NOMO-1 treated with dmso at 0.1 percent for 144 hours (cell line): ENCODE results near the gene IGF1.
"Not testable (repeated sequence)": the region's sequence is repeated elsewhere in the genome, so short reads cannot be mapped to it uniquely, and the experiment has no call there.

ENCODE experiments used
- DNase-seq: peaks from one replicate; lab custom pipeline; 2025; ENCODE audit not compliant: unreplicated experiment; lab: John Stamatoyannopoulos, UW

The IGF1 gene

GRCh38 chr12:102462795-102463465 is 17.4 kb downstream of the IGF1 start:
- no peak for DNase-seq

- no peak for DNase-seq
Measured at GRCh38 chr12:102462386-102462785, 18.0 kb downstream of the IGF1 start.

GRCh38 chr12:102461501-102461900 is 18.9 kb downstream of the IGF1 start:
- no peak for DNase-seq

DNA sequence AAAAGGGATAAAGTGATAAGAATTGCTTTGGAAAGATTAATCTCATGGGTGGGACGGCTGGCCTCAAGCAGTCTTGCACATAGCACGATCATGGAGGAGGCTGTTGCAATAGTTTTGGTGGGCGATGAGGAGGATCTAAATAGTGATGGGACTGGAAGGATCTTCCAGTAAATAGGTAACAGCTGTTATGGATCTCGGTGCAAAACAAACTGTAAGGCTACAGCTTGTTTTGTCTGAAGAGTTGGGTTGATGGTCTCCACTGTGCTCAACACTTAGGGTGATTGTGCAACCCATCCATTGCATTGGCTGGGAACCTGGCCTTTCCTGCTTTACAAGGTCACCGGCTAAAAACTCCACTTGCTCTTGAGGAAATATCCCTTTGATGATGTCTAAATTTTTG is 21.0 kb downstream of the IGF1 start:
- DNase-seq, result no peak

- DNase-seq, result peak; percentile 51
Measured at GRCh38 chr12:102454808-102455760, 25.3 kb downstream of the IGF1 start.

DNA sequence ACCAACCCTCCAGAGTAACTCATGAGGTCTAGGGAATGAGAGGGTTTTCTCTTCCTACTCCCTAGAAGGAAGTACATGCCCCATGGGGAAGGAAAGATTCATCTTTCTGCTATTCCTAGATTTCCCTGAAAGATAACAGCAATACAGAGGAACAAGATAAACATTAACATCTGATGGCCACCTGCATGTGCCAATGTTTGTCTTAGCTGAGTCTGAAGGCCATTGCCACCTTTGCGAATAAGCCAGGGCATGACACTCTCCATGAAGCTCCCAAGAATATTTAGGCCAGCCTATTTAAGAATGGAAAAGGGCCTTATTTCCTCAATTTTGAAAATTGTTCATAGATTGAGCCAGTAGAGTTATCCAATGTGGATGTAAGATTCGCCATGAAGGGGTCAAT is 26.0 kb downstream of the IGF1 start:
- no peak for DNase-seq

DNA sequence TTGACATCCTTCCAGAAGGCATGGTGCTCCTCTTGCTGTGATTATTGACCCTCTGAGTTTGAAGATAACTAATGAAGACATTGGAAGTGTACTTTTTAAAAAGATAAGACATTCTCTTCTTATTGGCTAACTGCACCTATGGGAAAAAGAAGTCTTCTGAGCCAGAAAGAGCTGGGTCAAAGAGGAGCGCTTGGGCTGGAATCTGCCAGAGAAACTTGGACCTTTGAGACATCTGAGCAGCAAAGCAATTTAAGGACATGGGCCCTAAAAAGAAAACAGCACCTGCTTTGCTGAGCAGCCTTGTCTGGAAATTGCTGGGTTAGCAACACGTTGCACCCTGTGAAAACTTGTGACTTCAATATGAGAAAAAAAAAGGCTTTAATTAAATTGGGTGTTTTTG is 27.8 kb downstream of the IGF1 start:
- DNase-seq, result no peak

GRCh38 chr12:102449018-102449417 is 31.3 kb downstream of the IGF1 start:
- not testable (repeated sequence) for DNase-seq

GRCh38 chr12:102447426-102447825 is 32.9 kb downstream of the IGF1 start:
- not testable (repeated sequence) for DNase-seq

DNA sequence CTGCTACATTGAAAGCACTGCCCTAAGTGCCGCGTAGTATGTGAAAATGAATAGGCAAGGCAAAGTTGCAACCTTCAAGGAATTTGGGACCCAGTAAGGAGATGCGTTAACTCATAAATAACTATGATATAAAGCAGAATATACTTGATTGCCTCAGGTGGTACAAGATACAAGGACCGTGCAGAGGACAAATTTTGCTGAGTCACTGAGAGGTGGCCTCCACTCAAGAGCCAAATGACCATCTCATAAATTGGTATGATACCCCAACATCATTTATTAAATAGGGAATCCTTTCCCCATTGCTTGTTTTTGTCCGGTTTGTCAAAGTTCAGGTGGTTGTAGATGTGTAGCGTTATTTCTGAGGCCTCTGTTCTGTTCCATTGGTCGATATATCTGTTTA is 35.7 kb downstream of the IGF1 start:
- DNase-seq, result no peak

- no peak for DNase-seq
Measured at GRCh38 chr12:102444093-102444492, 36.3 kb downstream of the IGF1 start.

DNA sequence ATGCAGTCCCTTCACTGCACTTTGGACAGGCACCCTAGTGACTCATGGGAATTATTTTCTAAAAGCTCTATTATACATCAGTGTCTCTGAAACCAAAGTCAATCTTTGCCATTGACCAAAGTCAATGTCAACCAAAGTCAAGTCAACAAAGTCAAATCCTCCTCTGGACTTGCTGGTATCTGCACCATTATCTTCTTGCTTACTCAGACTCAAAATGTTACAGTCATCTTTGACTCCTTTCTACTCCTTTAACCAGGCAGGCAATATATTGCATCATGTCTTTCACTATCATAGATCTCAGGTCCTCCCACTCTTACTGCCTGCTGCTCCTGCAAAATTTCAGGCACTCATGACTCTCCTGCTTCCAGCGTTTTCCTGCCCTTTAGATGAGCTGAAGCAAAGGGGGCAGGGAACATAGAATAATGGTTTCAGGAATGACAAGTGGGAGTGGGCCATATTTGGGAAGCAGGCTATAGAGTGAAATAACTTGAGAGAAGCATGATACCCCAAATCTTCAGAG is 39.2 kb downstream of the IGF1 start:
- no peak for DNase-seq

DNA sequence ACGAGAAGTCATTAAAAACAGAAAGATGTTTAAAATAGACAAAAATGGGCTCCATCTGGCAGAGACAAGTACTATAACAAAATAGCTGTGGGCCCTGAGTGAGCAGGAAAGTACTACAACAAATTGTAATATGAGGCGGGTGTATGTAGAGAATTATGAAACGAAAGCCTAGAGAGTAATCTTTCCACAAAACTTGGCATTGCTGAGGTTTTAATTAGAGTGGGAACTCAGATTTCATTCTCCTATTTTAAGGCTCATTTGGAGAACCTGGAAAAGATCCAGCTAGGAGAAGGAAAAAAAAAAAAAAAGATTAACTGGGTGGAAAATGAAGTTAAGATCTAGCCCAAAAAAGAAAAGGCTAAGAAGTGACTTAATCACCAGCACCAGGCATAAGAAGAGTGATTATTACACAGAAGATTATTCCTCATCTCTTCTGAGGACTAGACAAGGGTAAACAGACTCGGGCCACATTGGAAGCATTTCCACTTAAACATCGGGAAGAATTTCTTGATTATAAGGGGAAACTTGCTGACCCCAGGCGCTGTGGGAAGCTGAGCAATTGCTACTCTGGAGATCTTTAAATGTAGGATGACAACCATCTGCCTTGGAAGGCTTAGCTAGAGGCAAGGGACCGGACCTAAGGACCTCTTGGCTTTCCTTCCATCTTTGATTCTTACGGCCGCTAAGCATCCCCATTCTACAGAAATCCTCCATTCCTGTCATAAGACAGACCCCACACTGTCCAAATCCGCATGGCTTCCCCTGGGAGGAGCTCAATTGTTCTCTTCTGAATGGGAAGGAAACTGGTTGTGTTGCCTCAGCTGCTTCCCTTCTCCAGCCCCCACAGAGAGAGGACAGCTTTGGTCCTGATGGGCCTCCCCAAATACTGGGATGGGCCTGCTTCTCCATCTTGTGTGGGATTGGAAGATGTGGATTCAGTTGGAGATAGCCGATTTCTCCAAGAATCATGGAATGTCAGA is 40.6 kb downstream of the IGF1 start:
- DNase-seq, result no peak

DNA sequence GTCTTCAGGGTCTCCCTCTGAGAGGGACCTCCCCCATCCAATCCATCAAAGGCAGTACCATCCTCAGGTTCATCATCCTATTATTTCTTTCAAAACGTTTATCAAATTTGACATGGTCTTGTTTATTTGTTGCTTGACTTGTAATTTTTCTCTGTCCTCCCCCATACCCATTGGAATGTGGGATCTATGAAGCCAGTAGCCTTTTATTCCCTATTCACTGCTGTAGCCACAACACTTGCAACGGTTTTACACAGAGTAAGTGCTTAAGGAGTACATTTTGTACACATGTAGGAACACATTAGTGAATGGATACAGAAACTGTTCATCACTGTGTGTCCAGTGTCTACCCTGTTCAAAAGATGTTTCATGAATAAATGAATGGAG is 41.5 kb downstream of the IGF1 start:
- DNase-seq, result no peak

DNA sequence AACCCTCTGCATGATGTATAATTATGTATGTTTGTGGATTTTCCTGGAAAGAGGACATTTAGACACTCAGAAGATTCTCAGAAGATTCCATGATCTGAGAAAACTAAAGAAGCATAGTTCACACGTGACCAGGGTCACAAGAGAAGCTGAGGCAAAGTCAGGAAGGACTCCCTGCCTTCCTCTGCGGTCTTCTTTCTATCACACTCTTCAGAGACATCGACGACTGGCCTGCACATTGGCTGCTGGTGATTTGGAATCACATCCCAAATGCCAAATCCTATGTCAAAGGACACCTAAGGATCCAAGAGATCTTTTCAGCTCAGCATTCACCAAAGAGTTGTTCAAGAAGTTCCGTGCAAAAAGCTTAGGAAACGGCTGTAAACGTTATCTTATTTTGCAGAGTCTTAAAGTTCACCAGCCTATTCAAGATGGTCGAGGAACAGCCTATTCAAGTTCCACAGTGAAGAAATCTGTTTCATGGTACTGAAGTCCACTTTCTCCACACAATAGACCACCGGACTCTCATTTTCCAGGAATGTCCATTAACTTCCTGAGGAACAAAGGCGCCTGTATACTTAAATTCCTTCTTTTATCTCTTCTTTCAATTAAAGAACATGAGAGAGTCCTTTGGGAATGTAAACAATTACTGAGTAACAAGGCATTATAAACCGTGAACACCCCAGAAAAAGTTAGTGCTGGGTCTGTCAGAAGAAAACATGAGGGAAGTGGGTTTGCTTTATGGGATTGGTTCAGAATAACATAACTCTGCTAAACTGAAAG is 42.1 kb downstream of the IGF1 start:
- no peak for DNase-seq

- no peak for DNase-seq
Measured at GRCh38 chr12:102437511-102437910, 42.9 kb downstream of the IGF1 start.

DNA sequence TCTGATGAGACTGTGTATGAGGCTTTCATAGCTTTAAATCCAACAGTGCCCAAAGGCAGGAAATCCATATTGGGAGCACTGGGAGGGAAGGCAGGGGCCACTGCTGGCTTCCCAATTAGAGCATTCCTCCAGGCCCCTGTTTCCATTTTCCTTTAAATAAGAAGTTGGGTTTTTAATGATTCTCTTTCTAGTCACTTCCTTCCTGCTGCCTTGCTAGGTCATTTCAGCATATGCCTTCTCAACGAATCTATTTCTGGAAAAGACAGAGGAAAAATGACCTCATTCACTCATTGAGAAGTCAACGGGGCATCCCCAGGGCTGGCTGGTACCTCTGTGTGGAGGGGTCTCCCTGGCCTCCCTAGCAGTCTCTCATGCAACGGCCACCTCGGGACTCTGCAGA is 43.5 kb downstream of the IGF1 start:
- DNase-seq, result no peak

- DNase-seq, result no peak
Measured at GRCh38 chr12:102435827-102436436, 44.4 kb downstream of the IGF1 start.

GRCh38 chr12:102433304-102433703 is 47.1 kb downstream of the IGF1 start:
- no peak for DNase-seq

DNA sequence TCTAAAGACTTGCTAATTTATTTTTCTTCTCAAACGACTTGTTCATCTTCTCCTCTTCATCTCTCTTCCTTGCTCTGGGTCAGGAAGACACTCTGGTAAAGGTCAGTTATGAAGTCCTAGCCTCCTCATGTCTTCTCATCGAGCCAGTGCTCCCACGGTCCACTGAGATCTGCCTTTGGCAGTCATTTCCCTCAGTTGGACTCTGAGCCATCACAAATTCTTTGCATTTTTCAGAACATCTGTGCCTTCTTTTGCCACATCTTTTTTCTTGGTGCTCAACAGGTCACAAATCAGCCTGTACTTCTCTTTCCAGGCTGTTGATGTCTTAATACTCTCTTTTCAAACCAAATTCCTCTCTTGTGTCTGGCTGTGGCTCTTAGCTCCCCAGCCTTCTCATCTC is 49.7 kb downstream of the IGF1 start:
- DNase-seq, result no peak
